GM12878 (cell line): ENCODE measurements around the gene AIF1L. TPM values are rescaled to one million over a fixed set of nuclear protein-coding genes. Genes with fewer than 3 reads are reported as not detected.

Experiments
- ELK1 ChIP-seq: IDR thresholded peaks from 2 replicates; pipeline ENCODE4 v1.6.1; 2012; ENCODE audit warnings: low read depth, low read length, improper control_type of control experiment
- KAT2A ChIP-seq: conservative IDR thresholded peaks from 2 replicates; pipeline ENCODE4 v1.6.1; 2011; ENCODE audit warnings: low read depth, low read length; ENCODE audit not compliant: control insufficient read depth
- MAX ChIP-seq: IDR thresholded peaks from 2 replicates; pipeline ENCODE4 v1.6.1; 2012; ENCODE audit warnings: low read depth, low read length, improper control_type of control experiment
- NFYA ChIP-seq: IDR thresholded peaks from 2 replicates; pipeline ENCODE4 v1.6.1; 2011; ENCODE audit warnings: low read depth, mild to moderate bottlenecking, low read length, improper control_type of control experiment, borderline replicate concordance
- PBX3 ChIP-seq: IDR thresholded peaks from 2 replicates; pipeline ENCODE4 v1.6.1; 2011; ENCODE audit warnings: mild to moderate bottlenecking, low read depth, low read length, moderate library complexity; ENCODE audit not compliant: insufficient replicate concordance
- POLR2A ChIP-seq: IDR thresholded peaks from 2 replicates; pipeline ENCODE4 v1.6.1; 2011; ENCODE audit warnings: low read depth, mild to moderate bottlenecking, low read length
- USF1 ChIP-seq: IDR thresholded peaks from 2 replicates; pipeline ENCODE4 v1.6.1; 2011; ENCODE audit warnings: borderline replicate concordance, low read depth, mild to moderate bottlenecking, moderate library complexity, mixed read lengths, low read length; ENCODE audit not compliant: insufficient read depth; ENCODE audit errors: extremely low read length
- ZBTB40 ChIP-seq: fragments of 450-650 bp; IDR thresholded peaks from 2 replicates; pipeline ENCODE4 v1.6.1; 2016; ENCODE audit warnings: mild to moderate bottlenecking, moderate library complexity, borderline replicate concordance
- ZNF592 ChIP-seq: fragments of 450-650 bp; IDR thresholded peaks from 2 replicates; pipeline ENCODE4 v1.6.1; 2017; ENCODE audit warnings: mild to moderate bottlenecking, moderate library complexity
- ZSCAN29 ChIP-seq: fragments of 450-650 bp; IDR thresholded peaks from 2 replicates; pipeline ENCODE4 v1.6.1; 2017; ENCODE audit warnings: mild to moderate bottlenecking, moderate library complexity
- ZZZ3 ChIP-seq: IDR thresholded peaks from 2 replicates; pipeline ENCODE4 v1.6.1; 2011; ENCODE audit warnings: low read depth; ENCODE audit not compliant: control insufficient read depth, insufficient read length
- polyA plus RNA-seq, 11 experiments: library from polyadenylated mRNA; depleted of rRNA in 4 of 11; unstranded in 6 of 11; stranded (reverse) in 5 of 11; fragments of >200 nt; fragmentation: Nextera tagmentation in 4 of 11; fragmentation: Illumina TruSeq in 1 of 11; extraction: Ambion mirVana in 4 of 11; extraction: Trizol in 1 of 11; gene quantifications; 1 replicate in 1 of 11; 2 replicates in 10 of 11; pipeline versions ENCODE4 v1.2.1 to v1.2.3, GENCODE V29; 2011 to 2016; ENCODE audit warnings: inconsistent platforms in 2 of 11, missing spikeins in 2 of 11, low read depth in 1 of 11
- total RNA-seq, 4 experiments: library from RNA; depleted of rRNA in 3 of 4; stranded (reverse); fragments of >200 nt in 3 of 4; fragmentation: Illumina TruSeq in 1 of 4; extraction: Trizol in 1 of 4; gene quantifications; 2 replicates each; pipeline versions ENCODE4 v1.2.1 to v1.2.3, GENCODE V29; 2013 to 2021

The AIF1L gene
- total and polyA plus RNA-seq, 10 of the 15 experiments (the other 5 are each of a cell fraction or from before 2014, with no cell fraction given), result 0.07 to 0.15 (median 0.08) TPM; not detected in 7

- TF ChIP-seq ELK1 (no peak), POLR2A (no peak), ZBTB40 (no peak), KAT2A (no peak), ZSCAN29 (no peak), MAX (no peak), PBX3 (no peak), ZZZ3 (no peak), USF1 (no peak), NFYA (no peak), ZNF592 (no peak)
Measured at GRCh38 chr9:131145245-131145644, 48.9 kb downstream of the AIF1L start (continued).
